ENCODE results near the gene PRKAA2.

The PRKAA2 gene

DNA sequence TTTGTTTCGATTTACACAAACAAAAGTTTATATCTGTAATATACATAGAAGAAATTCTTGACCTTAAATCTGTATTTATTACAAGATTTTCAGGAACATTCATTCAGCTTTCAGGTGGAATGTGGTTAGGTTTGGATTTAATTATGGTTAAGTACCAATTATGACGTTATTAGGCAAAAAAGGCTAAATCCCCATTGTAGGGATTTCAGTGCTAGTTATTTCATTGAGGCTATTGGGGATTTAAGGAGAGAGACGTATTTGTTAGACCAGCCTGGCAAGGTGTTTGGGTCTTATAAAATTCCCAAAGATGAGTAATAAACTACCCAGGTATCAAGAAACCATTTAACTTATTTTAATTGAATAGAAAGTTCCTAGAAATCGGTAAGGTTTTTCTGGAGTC lies 26.0 kb downstream of the PRKAA2 start:
- no peaks in the 10 kb centered on the region for H3K4me1 Mint-ChIP-seq
- H3K4me3 Mint-ChIP-seq: no peak overlapping the region

DNA sequence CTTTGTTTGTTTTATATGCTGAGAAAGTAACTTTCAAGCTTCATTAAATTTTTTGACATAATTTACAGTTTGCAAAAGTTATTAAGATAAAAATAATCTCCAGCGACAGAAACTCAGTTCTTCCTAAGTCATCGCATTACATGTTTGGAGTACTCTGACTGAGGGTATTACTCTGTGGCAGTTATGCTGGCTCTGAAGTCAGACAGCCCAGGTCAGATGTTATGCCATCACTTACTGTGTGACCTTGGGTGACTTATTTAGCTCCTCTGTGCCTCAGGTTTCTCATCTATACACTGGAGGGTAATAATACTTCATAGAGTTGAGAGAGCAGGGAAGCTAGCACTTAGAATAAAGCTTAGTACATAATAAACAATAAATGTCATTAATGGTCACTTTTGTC lies 26.4 kb downstream of the PRKAA2 start:
- Mint-ChIP-seq H3K27ac (no peak overlapping the region), H3K27me3 (ENCODE audit: low read depth) (no peaks in the 10 kb centered on the region), H3K36me3 (ENCODE audit: low read depth) (peaks cover 5% of the 10 kb centered on the region), H3K9me3 (no peaks in the 10 kb centered on the region), H3K4me1 (no peaks in the 10 kb centered on the region), H3K4me3 (no peak overlapping the region)
- TF ChIP-seq, protein P1, sequence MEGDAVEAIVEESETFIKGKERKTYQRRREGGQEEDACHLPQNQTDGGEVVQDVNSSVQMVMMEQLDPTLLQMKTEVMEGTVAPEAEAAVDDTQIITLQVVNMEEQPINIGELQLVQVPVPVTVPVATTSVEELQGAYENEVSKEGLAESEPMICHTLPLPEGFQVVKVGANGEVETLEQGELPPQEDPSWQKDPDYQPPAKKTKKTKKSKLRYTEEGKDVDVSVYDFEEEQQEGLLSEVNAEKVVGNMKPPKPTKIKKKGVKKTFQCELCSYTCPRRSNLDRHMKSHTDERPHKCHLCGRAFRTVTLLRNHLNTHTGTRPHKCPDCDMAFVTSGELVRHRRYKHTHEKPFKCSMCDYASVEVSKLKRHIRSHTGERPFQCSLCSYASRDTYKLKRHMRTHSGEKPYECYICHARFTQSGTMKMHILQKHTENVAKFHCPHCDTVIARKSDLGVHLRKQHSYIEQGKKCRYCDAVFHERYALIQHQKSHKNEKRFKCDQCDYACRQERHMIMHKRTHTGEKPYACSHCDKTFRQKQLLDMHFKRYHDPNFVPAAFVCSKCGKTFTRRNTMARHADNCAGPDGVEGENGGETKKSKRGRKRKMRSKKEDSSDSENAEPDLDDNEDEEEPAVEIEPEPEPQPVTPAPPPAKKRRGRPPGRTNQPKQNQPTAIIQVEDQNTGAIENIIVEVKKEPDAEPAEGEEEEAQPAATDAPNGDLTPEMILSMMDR (IDR thresholded peaks at IDR 0.05; ENCODE audit: unreplicated experiment in 3 of 3): no peak

More for the DNA sequence above, 26.0 kb downstream of the PRKAA2 start:
- H3K27ac Mint-ChIP-seq: no peak overlapping the region
- no peaks in the 10 kb centered on the region for H3K27me3 Mint-ChIP-seq (ENCODE audit: low read depth)
- no peaks in the 10 kb centered on the region for H3K9me3 Mint-ChIP-seq
- TF ChIP-seq, protein P1 (IDR thresholded peaks at IDR 0.05; ENCODE audit: unreplicated experiment in 3 of 3): no peak
- H3K36me3 Mint-ChIP-seq (ENCODE audit: low read depth): peaks cover 2% of the 10 kb centered on the region

DNA sequence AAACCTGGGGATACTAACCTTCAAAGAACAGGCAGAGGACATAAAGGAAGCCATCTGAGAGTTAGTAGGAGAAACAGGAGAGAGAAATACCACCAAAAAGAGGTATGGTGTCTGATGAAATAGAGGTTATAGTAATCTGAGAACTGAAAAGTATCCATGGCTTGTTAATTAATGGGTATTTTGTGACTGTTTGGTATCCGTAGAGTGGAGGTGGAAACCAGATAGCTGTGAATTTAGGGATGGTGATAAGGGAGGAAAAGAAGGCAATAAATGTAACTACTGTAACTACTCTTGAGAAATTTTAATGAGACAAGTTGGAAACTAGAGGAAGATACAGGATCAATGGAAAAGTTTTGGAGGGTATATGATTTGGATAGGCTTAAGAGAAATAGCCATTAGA lies 27.5 kb downstream of the PRKAA2 start:
- TF ChIP-seq, protein P1 (IDR thresholded peaks at IDR 0.05; ENCODE audit: unreplicated experiment in 3 of 3): no peak
- H3K4me1 Mint-ChIP-seq: no peaks in the 10 kb centered on the region

DNA sequence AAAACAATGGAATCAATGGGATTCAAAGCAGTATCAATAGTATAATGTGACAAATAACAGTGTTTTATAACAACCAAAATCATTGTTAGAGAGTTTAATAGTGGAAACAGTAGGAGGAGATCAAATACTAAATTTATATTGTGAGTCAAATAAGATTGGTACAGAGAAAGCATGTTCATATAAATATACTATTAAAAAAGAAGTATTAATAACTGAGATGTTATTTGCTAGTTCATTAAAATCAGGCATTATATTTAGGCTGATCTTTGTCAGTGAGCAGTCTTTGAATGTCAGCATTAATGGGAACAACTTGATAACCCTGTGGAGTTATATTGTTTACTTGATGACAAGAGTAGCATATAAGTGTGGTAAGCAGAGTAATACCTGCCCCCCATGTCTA lies 30.6 kb downstream of the PRKAA2 start:
- H3K4me1 Mint-ChIP-seq: no peaks in the 10 kb centered on the region
- no peak overlapping the region for H3K27ac Mint-ChIP-seq
- TF ChIP-seq, protein P1 (IDR thresholded peaks at IDR 0.05; ENCODE audit: unreplicated experiment in 3 of 3): no peak
- H3K9me3 Mint-ChIP-seq: no peaks in the 10 kb centered on the region
- no peak overlapping the region for H3K4me3 Mint-ChIP-seq
- peaks cover 24% of the 10 kb centered on the region for H3K36me3 Mint-ChIP-seq (ENCODE audit: low read depth)
- H3K27me3 Mint-ChIP-seq (ENCODE audit: low read depth): no peaks in the 10 kb centered on the region

More for the DNA sequence above, 27.5 kb downstream of the PRKAA2 start:
- H3K27ac Mint-ChIP-seq: no peak overlapping the region
- H3K9me3 Mint-ChIP-seq: no peaks in the 10 kb centered on the region
- H3K36me3 Mint-ChIP-seq (ENCODE audit: low read depth): peaks cover 5% of the 10 kb centered on the region
- H3K4me3 Mint-ChIP-seq: no peak overlapping the region
- H3K27me3 Mint-ChIP-seq (ENCODE audit: low read depth): no peaks in the 10 kb centered on the region

DNA sequence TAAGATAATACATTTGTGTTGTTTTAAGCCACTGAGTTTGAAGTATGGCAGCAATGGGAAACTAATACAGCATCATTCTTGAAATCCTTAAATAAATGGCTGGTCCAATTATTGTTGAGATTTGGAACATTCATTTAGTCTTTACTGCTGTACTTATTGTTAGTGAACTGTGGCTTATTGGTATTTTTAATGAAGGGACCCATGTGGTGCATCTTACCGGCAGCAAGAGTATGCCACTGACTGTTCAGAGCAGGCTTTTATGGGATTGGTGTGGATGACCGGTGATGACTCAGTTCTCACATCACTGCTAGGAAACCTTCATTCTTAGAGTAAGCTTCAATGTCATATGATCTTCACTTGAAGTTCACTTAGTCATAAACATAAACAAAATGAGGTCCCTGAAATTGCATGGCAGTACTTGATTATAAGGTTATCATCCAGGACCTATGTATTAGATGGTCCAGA lies 31.5 kb downstream of the PRKAA2 start:
- H3K27ac Mint-ChIP-seq: no peak overlapping the region
- H3K4me1 Mint-ChIP-seq: no peaks in the 10 kb centered on the region
- H3K9me3 Mint-ChIP-seq: no peaks in the 10 kb centered on the region
- TF ChIP-seq, protein P1 (IDR thresholded peaks at IDR 0.05; ENCODE audit: unreplicated experiment in 3 of 3): no peak
- H3K27me3 Mint-ChIP-seq (ENCODE audit: low read depth): no peaks in the 10 kb centered on the region
- peaks cover 24% of the 10 kb centered on the region for H3K36me3 Mint-ChIP-seq (ENCODE audit: low read depth)
- H3K4me3 Mint-ChIP-seq: no peak overlapping the region

DNA sequence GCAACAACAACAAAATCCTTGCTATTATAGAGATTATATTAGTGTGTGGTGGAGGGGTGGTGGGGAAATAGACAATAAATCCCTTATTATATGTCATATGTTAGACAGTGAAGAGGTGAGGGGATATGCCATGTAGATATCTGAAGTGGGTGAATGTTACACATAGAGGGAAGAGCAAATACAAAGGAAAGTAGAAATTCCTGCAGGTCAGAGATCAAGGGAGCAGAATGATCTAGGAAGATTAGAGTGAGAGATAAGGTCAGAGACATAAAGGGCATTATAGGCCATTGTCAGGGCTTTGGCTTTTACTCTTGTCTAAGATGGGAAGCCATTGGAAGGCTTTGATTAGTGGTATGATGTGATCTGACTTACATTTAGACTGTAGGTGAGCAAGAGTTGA lies 38.5 kb downstream of the PRKAA2 start:
- no peaks in the 10 kb centered on the region for H3K4me1 Mint-ChIP-seq
- TF ChIP-seq, protein P1 (IDR thresholded peaks at IDR 0.05; ENCODE audit: unreplicated experiment in 3 of 3): no peak
- H3K27ac Mint-ChIP-seq: no peak overlapping the region
- H3K4me3 Mint-ChIP-seq: no peak overlapping the region
- H3K27me3 Mint-ChIP-seq (ENCODE audit: low read depth): no peaks in the 10 kb centered on the region
- H3K9me3 Mint-ChIP-seq: no peaks in the 10 kb centered on the region
- peaks cover 17% of the 10 kb centered on the region for H3K36me3 Mint-ChIP-seq (ENCODE audit: low read depth)

Data from nephron (organoid).